Stomach (tissue), 9 donors: ENCODE measurements around the gene FBXW10. TPM values are rescaled to one million over a fixed set of nuclear protein-coding genes. Genes with fewer than 3 reads are reported as not detected.
"Not testable (repeated sequence)": the region's sequence is repeated elsewhere in the genome, so short reads cannot be mapped to it uniquely, and the experiment has no call there.

Source experiments
- DNase-seq, 2 donors: peaks; one replicate each; pipeline versions ENCODE4 v3.0.0 to v3.0.0-alpha.2; 2013 to 2019
- H3K27ac ChIP-seq, 5 donors: fragments of 200-600 bp in 4 of 5; sonication (generic) in 4 of 5; one replicate each; pipeline ENCODE4 v1.5.1; 2013 to 2019; ENCODE audit warnings: mild to moderate bottlenecking in 1 of 5, moderate library complexity in 1 of 5
- H3K27me3 ChIP-seq, 3 donors: fragments of 200-600 bp; sonication (generic); one replicate each; pipeline ENCODE4 v1.5.1; 2017 to 2019; ENCODE audit warnings: mixed run types in 1 of 3
- H3K36me3 ChIP-seq, 4 donors: fragments of 200-600 bp; sonication (generic); 1 replicate in 3 of 4; 2 replicates in 1 of 4; pipeline ENCODE4 v1.5.1; 2016 to 2019
- H3K4me1 ChIP-seq, 4 donors: fragments of 200-600 bp; sonication (generic); one replicate each; pipeline ENCODE4 v1.5.1; 2016 to 2019
- H3K4me3 ChIP-seq, 4 donors: fragments of 200-600 bp; sonication (generic) in 3 of 4; one replicate each; pipeline ENCODE4 v1.5.1; 2016 to 2019; ENCODE audit warnings: mild to moderate bottlenecking in 1 of 4
- H3K9me3 ChIP-seq, 4 donors: fragments of 200-600 bp; sonication (generic); one replicate each; pipeline ENCODE4 v1.5.1; 2016 to 2019
- POLR2A ChIP-seq, 4 donors: fragments of 450-650 bp; IDR thresholded peaks; one replicate each; pipeline ENCODE4 v1.6.1; 2016; ENCODE audit warnings: antibody characterized with exemption in 4 of 4, control low read depth in 2 of 4, mild to moderate bottlenecking in 1 of 4, moderate library complexity in 1 of 4
- POLR2AphosphoS5 ChIP-seq, 3 donors: sonication (generic); formaldehyde crosslinking; IDR thresholded peaks; one replicate each; pipeline ENCODE4 v1.6.1; 2016; ENCODE audit warnings: antibody characterized with exemption in 3 of 3
- WGBS, 5 donors: extraction: QIAGEN DNeasy Blood & Tissue Kit in 3 of 5; methylation state at CpG; one replicate each; pipeline versions ENCODE4 v1.1.5 to v1.1.7; 2013 to 2018; 5-methylcytosine and 5-hydroxymethylcytosine counted together
- intact Hi-C: fragments of 100-400 bp; cut with DNase I; formaldehyde crosslinking; loops from one replicate; pipeline ENCODE4 v1.15.1; 2023; ENCODE audit warnings: low total_unique reads
- polyA plus RNA-seq, 3 donors: library from polyadenylated mRNA; stranded (reverse); fragments of 200-250 nt; gene quantifications; one replicate each; pipeline ENCODE4 v1.2.3, GENCODE V29; 2013
- total RNA-seq, 5 donors: library from RNA; depleted of rRNA; stranded (reverse); fragments of >200 nt; gene quantifications; one replicate each; pipeline versions ENCODE4 v1.1.0 to v1.2.3, GENCODE V29; 2014 to 2016
- donor health status: healthy with polysubstance abuse.
- donor health status: Bipolar disorder and iron deficiency.
- donor health status: healthy.

FBXW10 gene
- total and polyA plus RNA-seq, 8 donors: 0.18 to 0.35 TPM; not detected in 6

GRCh38 chr17:18780991-18781718 is 37.3 kb downstream of the FBXW10 start, which contains the start of gene TVP23B:
Gene TVP23B (plus strand): TSS chr17:18781183. CDS start chr17:18781294, 111 bp downstream.
- H3K36me3 ChIP-seq, H3K27me3 ChIP-seq, H3K9me3 ChIP-seq, intact Hi-C loops: not testable (repeated sequence)
- TF ChIP-seq POLR2AphosphoS5 (IDR thresholded peaks at IDR 0.05) (peak; percentile 86 to 96 (median 95)), POLR2A (IDR thresholded peaks at IDR 0.05) (peak in 1 of 4 donors; percentile 34)
- Histone ChIP-seq H3K27ac (peak within 1 kb of the TSS; percentile 60 to 91 (median 88)), H3K4me1 (peaks cover 0 to 40% (median 28%) of the 10 kb centered on the region in 4 donors), H3K4me3 (peak within 1 kb of the TSS; percentile 48 to 59 (median 58))
- DNase-seq: peak; percentile 98
- WGBS, 5 donors: 0 to 1% (median 1%) methylated on average over 19 to 52 of the region's 56 CpGs

- intact Hi-C loops, DNase-seq, H3K27me3 ChIP-seq, H3K36me3 ChIP-seq, H3K9me3 ChIP-seq: not testable (repeated sequence)
- peak overlapping the region in 4 of 5 donors; percentile 26 to 90 (median 85) for H3K27ac ChIP-seq
- peak overlapping the region; percentile 11 to 59 (median 52) for H3K4me3 ChIP-seq
- H3K4me1 ChIP-seq: peaks cover 0 to 40% (median 28%) of the 10 kb centered on the region in 4 donors
- 0 to 6% (median 6%) methylated on average over 2 to 3 of the region's 5 CpGs; no CpG with 5 or more reads in 2 of the 5 donors for WGBS, 5 donors
Observed at GRCh38 chr17:18781805-18782204, 38.0 kb downstream of the FBXW10 start.

- intact Hi-C loops, H3K4me3 ChIP-seq, H3K9me3 ChIP-seq, DNase-seq, H3K36me3 ChIP-seq, H3K27ac ChIP-seq, H3K27me3 ChIP-seq: not testable (repeated sequence)
- WGBS, 5 donors: 37 to 60% (median 47%) methylated on average over 1 of the region's 1 CpG
- peaks cover 0 to 40% (median 25%) of the 10 kb centered on the region in 4 donors for H3K4me1 ChIP-seq
Observed at GRCh38 chr17:18785933-18786332, 42.1 kb downstream of the FBXW10 start.

GRCh38 chr17:18786890-18787289 is 43.0 kb downstream of the FBXW10 start:
- DNase-seq, H3K4me3 ChIP-seq, H3K9me3 ChIP-seq, H3K27me3 ChIP-seq, intact Hi-C loops, H3K36me3 ChIP-seq, H3K27ac ChIP-seq: not testable (repeated sequence)
- WGBS, 5 donors: 61 to 79% (median 70%) methylated on average over 4 of the region's 5 CpGs
- peaks cover 0 to 40% (median 25%) of the 10 kb centered on the region in 4 donors for H3K4me1 ChIP-seq

GRCh38 chr17:18791402-18791801 is 47.5 kb downstream of the FBXW10 start:
- H3K9me3 ChIP-seq, H3K4me1 ChIP-seq, H3K27ac ChIP-seq, intact Hi-C loops, DNase-seq, H3K4me3 ChIP-seq, H3K27me3 ChIP-seq: not testable (repeated sequence)
- WGBS, 5 donors: 0 to 40% (median 20%) methylated on average over 1 of the region's 1 CpG
- H3K36me3 ChIP-seq: peaks cover 0 to 18% (median 10%) of the 10 kb centered on the region in 4 donors

- H3K27me3 ChIP-seq, H3K4me1 ChIP-seq, DNase-seq, intact Hi-C loops, H3K27ac ChIP-seq, H3K9me3 ChIP-seq, H3K4me3 ChIP-seq: not testable (repeated sequence)
- 59 to 78% (median 66%) methylated on average over 4 of the region's 4 CpGs for WGBS, 5 donors
- peaks cover 3 to 37% (median 27%) of the 10 kb centered on the region in 4 donors for H3K36me3 ChIP-seq
Observed at GRCh38 chr17:18794841-18795240, 51.0 kb downstream of the FBXW10 start.

- not testable (repeated sequence) for H3K27ac ChIP-seq
Observed at GRCh38 chr17:18796887-18797286, 53.0 kb downstream of the FBXW10 start.

GRCh38 chr17:18803458-18804245 is 59.8 kb downstream of the FBXW10 start:
- intact Hi-C loops, H3K4me1 ChIP-seq, H3K9me3 ChIP-seq, H3K4me3 ChIP-seq, DNase-seq, H3K27me3 ChIP-seq, H3K27ac ChIP-seq: not testable (repeated sequence)
- WGBS, 5 donors: 59 to 84% (median 71%) methylated on average over 5 to 7 of the region's 7 CpGs
- peaks cover 18 to 72% (median 62%) of the 10 kb centered on the region in 4 donors for H3K36me3 ChIP-seq
- peak in 1 of 3 donors; percentile 6 for TF ChIP-seq POLR2AphosphoS5 (IDR thresholded peaks at IDR 0.05)

More at GRCh38 chr17:18796887-18797286, 53.0 kb downstream of the FBXW10 start:
- H3K27me3 ChIP-seq, H3K9me3 ChIP-seq, H3K4me3 ChIP-seq, intact Hi-C loops, H3K4me1 ChIP-seq, DNase-seq: not testable (repeated sequence)
- H3K36me3 ChIP-seq: peaks cover 5 to 54% (median 42%) of the 10 kb centered on the region in 4 donors

GRCh38 chr17:18815924-18816323 is 72.1 kb downstream of the FBXW10 start:
- H3K9me3 ChIP-seq, H3K27me3 ChIP-seq, H3K4me1 ChIP-seq, DNase-seq, H3K27ac ChIP-seq, H3K4me3 ChIP-seq, intact Hi-C loops, H3K36me3 ChIP-seq: not testable (repeated sequence)
- 48 to 62% (median 57%) methylated on average over 3 of the region's 3 CpGs for WGBS, 5 donors
